GM12864 (cell line): ENCODE measurements around the gene SCN2B.

Source experiments
- DNase-seq: peaks from one replicate; pipeline ENCODE4 v3.0.0-alpha.2; 2011; ENCODE audit warnings: low read depth
- H3K4me3 ChIP-seq: 2 replicates; pipeline ENCODE4 v1.5.1; 2011; ENCODE audit warnings: mild to moderate bottlenecking, low read depth, low read length, control low read depth
- CTCF ChIP-seq: IDR thresholded peaks from 2 replicates; pipeline ENCODE4 v1.5.1; 2011; ENCODE audit warnings: low read depth, mild to moderate bottlenecking, moderate library complexity, low read length, control low read depth, inconsistent platforms; ENCODE audit errors: missing control alignments

SCN2B gene

GRCh38 chr11:118120793-118121192, 55.6 kb downstream of the SCN2B start:
- no peak for DNase-seq
- no peak for TF ChIP-seq CTCF
- H3K4me3 ChIP-seq = no peak overlapping the region

GRCh38 chr11:118117790-118118601, 58.4 kb downstream of the SCN2B start:
- H3K4me3 ChIP-seq = no peak overlapping the region
- no peak for DNase-seq
- no peak for TF ChIP-seq CTCF

- TF ChIP-seq CTCF = no peak
- DNase-seq = no peak
- H3K4me3 ChIP-seq = no peak overlapping the region
Measured at GRCh38 chr11:118115048-118115447, 61.4 kb downstream of the SCN2B start.

- DNase-seq = no peak
- H3K4me3 ChIP-seq = no peak overlapping the region
- TF ChIP-seq CTCF = no peak
Measured at GRCh38 chr11:118114266-118114665, 62.2 kb downstream of the SCN2B start.

- TF ChIP-seq CTCF = no peak
- no peak overlapping the region for H3K4me3 ChIP-seq
- no peak for DNase-seq
Measured at GRCh38 chr11:118112711-118113430, 63.6 kb downstream of the SCN2B start.
